GM23248 (cell line): ENCODE results near the gene OR2V2.

Source experiments
- EZH2 ChIP-seq: fragments of 200-600 bp; sonication (generic); IDR thresholded peaks from 2 replicates; pipeline ENCODE4 v1.6.1; 2018; ENCODE audit warnings: antibody characterized with exemption, mild to moderate bottlenecking; ENCODE audit not compliant: insufficient read depth, poor library complexity, severe bottlenecking
- EZH2phosphoT487 ChIP-seq: fragments of 200-600 bp; sonication (generic); IDR thresholded peaks from 2 replicates; pipeline ENCODE4 v1.6.1; 2018; ENCODE audit warnings: antibody characterized with exemption, moderate library complexity, mild to moderate bottlenecking, low read depth; ENCODE audit not compliant: insufficient read depth

DNA sequence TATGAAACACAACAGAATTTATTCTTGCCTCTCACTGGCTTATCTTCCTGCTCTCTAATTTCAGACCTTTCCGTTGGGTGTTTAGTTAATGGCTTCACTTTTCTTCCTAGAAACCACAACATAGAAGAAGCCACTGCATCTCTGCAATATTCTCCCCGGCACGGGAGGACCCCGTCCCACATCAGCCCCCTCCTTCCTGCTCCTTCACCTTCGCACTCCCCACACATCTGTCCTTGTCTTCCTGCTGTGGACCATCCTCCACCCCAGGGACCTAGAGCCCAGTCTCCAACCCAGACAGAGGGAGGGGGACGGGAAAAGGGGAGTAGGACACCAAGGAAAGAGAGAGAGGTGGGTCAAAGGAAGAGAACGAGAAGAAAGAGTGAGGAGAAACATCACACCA, 17.8 kb upstream of the OR2V2 start:
- no peak for TF ChIP-seq EZH2
- TF ChIP-seq EZH2phosphoT487, result no peak
